ENCODE data around the gene CHN2. TPM values are rescaled to one million over a fixed set of nuclear protein-coding genes. Genes with fewer than 3 reads are reported as not detected.

The CHN2 gene
- total RNA-seq, 4 donors from 2014 or later = 5.6 to 36.7 (median 16.8) TPM

DNA sequence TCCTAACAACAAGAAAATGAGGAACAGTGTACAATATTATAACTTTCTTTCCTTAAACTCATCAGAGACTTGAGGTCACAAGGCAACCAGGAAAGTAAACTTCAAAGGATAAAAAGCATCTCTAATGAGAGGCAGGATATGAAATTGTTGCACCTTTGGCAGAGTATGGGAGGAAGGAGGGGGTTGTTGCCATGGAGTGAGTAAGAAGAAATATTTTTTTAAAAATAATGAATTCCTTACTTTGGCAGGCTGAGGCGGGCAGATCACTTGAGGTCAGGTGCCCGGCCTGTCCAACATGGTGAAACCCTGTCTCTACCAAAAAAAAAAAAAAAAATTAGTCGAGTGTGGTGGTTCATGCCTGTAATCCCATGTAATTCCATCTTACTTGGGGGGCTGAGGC lies 21.1 kb upstream of the CHN2 start:
- no peak for DNase-seq
- no peaks in the 10 kb centered on the region for H3K4me1 ChIP-seq
- no peaks in the 10 kb centered on the region for H3K36me3 ChIP-seq
- H3K27ac ChIP-seq = no peak overlapping the region
- H3K9me3 ChIP-seq = no peaks in the 10 kb centered on the region
- no peak for TF ChIP-seq POLR2AphosphoS5 (IDR thresholded peaks at IDR 0.05)
- TF ChIP-seq EP300 (IDR thresholded peaks at IDR 0.05; ENCODE audit: low read depth) = no peak
- no peak for TF ChIP-seq POLR2A (IDR thresholded peaks at IDR 0.05)
- TF ChIP-seq, protein P1, sequence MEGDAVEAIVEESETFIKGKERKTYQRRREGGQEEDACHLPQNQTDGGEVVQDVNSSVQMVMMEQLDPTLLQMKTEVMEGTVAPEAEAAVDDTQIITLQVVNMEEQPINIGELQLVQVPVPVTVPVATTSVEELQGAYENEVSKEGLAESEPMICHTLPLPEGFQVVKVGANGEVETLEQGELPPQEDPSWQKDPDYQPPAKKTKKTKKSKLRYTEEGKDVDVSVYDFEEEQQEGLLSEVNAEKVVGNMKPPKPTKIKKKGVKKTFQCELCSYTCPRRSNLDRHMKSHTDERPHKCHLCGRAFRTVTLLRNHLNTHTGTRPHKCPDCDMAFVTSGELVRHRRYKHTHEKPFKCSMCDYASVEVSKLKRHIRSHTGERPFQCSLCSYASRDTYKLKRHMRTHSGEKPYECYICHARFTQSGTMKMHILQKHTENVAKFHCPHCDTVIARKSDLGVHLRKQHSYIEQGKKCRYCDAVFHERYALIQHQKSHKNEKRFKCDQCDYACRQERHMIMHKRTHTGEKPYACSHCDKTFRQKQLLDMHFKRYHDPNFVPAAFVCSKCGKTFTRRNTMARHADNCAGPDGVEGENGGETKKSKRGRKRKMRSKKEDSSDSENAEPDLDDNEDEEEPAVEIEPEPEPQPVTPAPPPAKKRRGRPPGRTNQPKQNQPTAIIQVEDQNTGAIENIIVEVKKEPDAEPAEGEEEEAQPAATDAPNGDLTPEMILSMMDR (IDR thresholded peaks at IDR 0.05) = no peak
- intact Hi-C loops (cut with DNase I; ENCODE audit: low total_unique reads) (no loop called here), in situ Hi-C loops (cut with MboI; ENCODE audit: low pct_ligation_motif_present in 1 of 4, low pct_unique_long_range_greater_than_20kb in 1 of 4, low sequenced_read_pairs in 3 of 4) (no loop called here)
- no peaks in the 10 kb centered on the region for H3K27me3 ChIP-seq
- no peak overlapping the region for H3K4me3 ChIP-seq
- WGBS, 2 donors (ENCODE audit: low coverage in 1 of 2) = 88 to 94% methylated on average over 2 to 3 of the region's 3 CpGs

DNA sequence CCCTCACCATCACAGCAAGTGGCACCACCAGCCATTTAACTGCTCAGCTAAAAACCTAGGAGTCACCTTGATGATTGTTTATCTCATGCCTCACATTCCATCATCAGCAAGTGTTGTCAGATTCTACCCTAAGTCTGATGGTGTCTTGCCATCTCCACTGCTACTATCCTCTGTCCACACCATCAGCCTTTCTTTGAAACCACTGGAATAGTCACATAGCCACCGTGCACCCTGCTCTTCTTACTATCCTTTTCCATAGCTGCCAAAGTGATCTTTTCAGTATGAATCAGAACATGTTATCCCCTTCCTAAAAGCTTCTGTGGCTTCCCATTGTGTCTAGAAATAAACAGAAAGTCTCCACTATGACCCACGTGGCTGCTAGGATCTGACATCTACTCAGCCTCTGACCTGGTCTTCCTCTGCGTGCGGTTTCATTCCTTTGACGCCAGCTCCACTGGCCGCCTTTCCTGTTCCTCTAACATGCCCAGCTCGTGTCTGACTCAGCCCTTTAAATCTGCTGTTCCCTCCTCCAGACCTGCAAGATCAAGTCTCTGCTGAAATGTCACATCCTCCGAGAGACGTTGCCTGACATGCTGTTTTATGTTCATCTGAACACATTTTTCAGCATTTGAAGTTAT lies 16.5 kb upstream of the CHN2 start:
- TF ChIP-seq POLR2AphosphoS5 (IDR thresholded peaks at IDR 0.05) (no peak), POLR2A (IDR thresholded peaks at IDR 0.05) (no peak), EP300 (IDR thresholded peaks at IDR 0.05; ENCODE audit: low read depth) (no peak)
- TF ChIP-seq, protein P1 (IDR thresholded peaks at IDR 0.05) = no peak
- Histone ChIP-seq H3K27ac (no peak overlapping the region), H3K36me3 (no peaks in the 10 kb centered on the region), H3K27me3 (no peaks in the 10 kb centered on the region), H3K9me3 (no peaks in the 10 kb centered on the region), H3K4me3 (no peak overlapping the region), H3K4me1 (no peaks in the 10 kb centered on the region)
- in situ Hi-C loops (cut with MboI; ENCODE audit: low pct_ligation_motif_present in 1 of 4, low pct_unique_long_range_greater_than_20kb in 1 of 4, low sequenced_read_pairs in 3 of 4) = loop anchor here in 1 of 4 donors (25.0 kb wide), 1 partner anchor 234 kb away; no protein-coding TSS in a partner anchor
- peak; percentile 33 for DNase-seq
- 55 to 64% methylated on average over 8 to 9 of the region's 9 CpGs for WGBS, 2 donors (ENCODE audit: low coverage in 1 of 2)
- intact Hi-C loops (cut with DNase I; ENCODE audit: low total_unique reads) = no loop called here

DNA sequence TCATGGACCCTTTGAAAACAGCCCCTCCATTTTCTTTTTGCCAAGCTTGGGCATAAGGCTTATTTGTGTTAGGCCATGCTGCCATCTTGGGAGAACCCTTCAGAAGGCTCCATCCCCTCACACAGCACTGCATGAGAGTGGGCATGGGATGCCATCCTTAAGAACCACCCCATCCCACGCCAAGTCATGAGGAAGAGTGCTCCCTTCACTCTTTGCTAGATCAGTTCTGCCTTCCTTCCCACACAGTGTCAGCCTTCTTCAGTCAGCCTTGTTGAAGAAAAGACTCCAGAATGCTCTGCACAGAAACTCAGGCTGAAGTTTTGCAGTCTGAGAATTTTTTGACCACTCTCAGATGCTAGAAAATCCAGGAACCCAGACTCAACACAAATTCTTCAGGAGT lies 15.5 kb upstream of the CHN2 start:
- Histone ChIP-seq H3K27ac (no peak overlapping the region), H3K4me1 (no peaks in the 10 kb centered on the region), H3K9me3 (no peaks in the 10 kb centered on the region), H3K27me3 (no peaks in the 10 kb centered on the region), H3K4me3 (no peak overlapping the region), H3K36me3 (no peaks in the 10 kb centered on the region)
- in situ Hi-C loops (cut with MboI; ENCODE audit: low pct_ligation_motif_present in 1 of 4, low pct_unique_long_range_greater_than_20kb in 1 of 4, low sequenced_read_pairs in 3 of 4) = loop anchor here in 1 of 4 donors (25.0 kb wide), 1 partner anchor 233 kb away; no protein-coding TSS in a partner anchor
- WGBS, 2 donors (ENCODE audit: low coverage in 1 of 2) = 91% methylated on average over 1 of the region's 1 CpG; no CpG with 5 or more reads in 1 of the 2 donors
- TF ChIP-seq EP300 (IDR thresholded peaks at IDR 0.05; ENCODE audit: low read depth) (no peak), POLR2AphosphoS5 (IDR thresholded peaks at IDR 0.05) (no peak), POLR2A (IDR thresholded peaks at IDR 0.05) (no peak)
- no peak for DNase-seq
- intact Hi-C loops (cut with DNase I; ENCODE audit: low total_unique reads) = no loop called here

DNA sequence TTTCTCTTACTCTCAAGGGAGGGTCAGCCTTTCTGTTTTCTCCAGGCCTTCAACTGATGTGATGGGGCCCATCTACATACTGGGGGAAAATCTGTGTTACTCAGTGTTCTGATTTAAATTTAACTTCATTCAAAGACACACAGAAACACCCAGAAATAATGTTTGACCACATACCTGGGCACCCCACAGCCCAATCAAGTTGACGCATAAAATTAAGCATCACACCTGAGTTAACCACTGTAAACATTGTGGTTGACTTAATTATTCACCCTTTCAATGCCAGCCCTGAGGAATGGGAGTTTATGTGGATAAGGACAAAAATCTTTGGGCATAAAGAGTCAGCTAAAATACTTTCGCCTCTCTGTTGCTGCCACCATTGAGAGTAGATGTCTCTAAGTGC lies 10.0 kb upstream of the CHN2 start:
- H3K4me1 ChIP-seq = peaks cover 0 to 2% (median 2%) of the 10 kb centered on the region in 4 donors
- 90 to 91% methylated on average over 1 to 2 of the region's 2 CpGs for WGBS, 2 donors (ENCODE audit: low coverage in 1 of 2)
- in situ Hi-C loops (cut with MboI; ENCODE audit: low pct_ligation_motif_present in 1 of 4, low pct_unique_long_range_greater_than_20kb in 1 of 4, low sequenced_read_pairs in 3 of 4) = loop anchor here in 1 of 4 donors (25.0 kb wide), 1 partner anchor 228 kb away; no protein-coding TSS in a partner anchor
- no peak overlapping the region for H3K4me3 ChIP-seq
- H3K27me3 ChIP-seq = no peaks in the 10 kb centered on the region
- intact Hi-C loops (cut with DNase I; ENCODE audit: low total_unique reads) = no loop called here
- DNase-seq = no peak
- no peaks in the 10 kb centered on the region for H3K36me3 ChIP-seq
- no peaks in the 10 kb centered on the region for H3K9me3 ChIP-seq
- H3K27ac ChIP-seq = no peak overlapping the region
- TF ChIP-seq, protein P1 (IDR thresholded peaks at IDR 0.05) = no peak
- TF ChIP-seq POLR2AphosphoS5 (IDR thresholded peaks at IDR 0.05) (no peak), POLR2A (IDR thresholded peaks at IDR 0.05) (no peak), EP300 (IDR thresholded peaks at IDR 0.05; ENCODE audit: low read depth) (no peak)

Measured in transverse colon (tissue), 4 donors.